HG02571 (cell line): ENCODE data around the gene SCFD2.
"Not testable (repeated sequence)": the region's sequence is repeated elsewhere in the genome, so short reads cannot be mapped to it uniquely, and the experiment has no call there.

Source experiments
- ATAC-seq: cut with Tn5 transposase; IDR thresholded peaks from one replicate; pipeline ENCODE4 v1.9.1; 2021; ENCODE audit warnings: mild to moderate bottlenecking, moderate library complexity; ENCODE audit not compliant: unreplicated experiment

The SCFD2 gene

GRCh38 chr4:52996261-52997131 lies 369.4 kb downstream of the SCFD2 start:
- ATAC-seq, result no peak

DNA sequence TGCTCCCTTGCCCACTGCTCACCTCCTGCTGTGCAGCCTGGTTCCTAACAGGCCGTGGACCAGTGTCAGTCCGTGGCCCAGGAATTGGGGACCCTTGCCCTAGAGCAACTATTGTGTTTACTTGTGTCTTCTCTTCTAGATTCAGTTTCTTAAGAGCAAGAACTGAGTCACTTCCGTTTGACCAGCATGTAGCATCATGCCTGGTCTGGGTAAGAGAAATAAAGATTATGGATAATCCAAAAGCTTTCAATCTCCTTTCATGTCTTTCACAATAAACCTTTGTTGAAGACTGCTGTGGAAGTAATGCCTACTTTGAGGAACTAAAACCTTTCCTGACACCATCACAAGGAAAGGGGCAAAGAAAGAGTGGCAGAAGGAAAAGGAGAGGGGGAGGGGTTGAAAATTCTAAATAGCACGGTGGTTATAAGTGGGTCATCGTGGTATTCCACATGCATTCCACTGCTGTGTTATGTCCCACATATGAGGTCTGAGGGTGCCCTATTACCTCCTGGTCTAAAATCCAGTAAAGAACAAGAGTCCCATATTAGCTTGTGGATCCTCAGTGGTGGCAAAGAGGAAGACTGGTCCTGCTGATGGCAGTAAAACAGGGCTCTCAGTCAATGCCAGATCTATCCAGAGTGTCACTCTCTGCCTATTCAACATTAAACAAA lies 370.4 kb downstream of the SCFD2 start:
- no peak for ATAC-seq

DNA sequence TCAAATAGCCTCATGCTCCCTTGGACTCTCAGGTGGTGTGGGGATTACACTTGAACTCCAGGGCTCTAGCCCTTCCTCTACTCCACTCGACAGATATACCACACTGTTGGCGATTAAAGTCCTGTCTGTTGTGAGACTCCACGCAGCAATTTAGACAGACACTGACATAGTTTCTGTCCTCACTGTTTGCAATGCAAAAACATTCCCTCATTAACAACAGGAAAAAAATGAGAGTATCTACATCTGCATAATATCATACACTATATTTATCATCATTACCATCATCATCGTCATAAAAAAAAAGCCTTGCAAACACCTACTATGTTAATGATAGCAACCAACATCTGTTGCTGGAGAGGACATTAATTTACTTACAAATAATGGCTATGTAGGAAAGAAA lies 371.3 kb downstream of the SCFD2 start:
- ATAC-seq, result no peak

GRCh38 chr4:52993771-52994170 lies 372.1 kb downstream of the SCFD2 start:
- ATAC-seq, result no peak

- ATAC-seq, result not testable (repeated sequence)
These were observed 373.3 kb downstream of the SCFD2 start for GRCh38 chr4:52992551-52992950.

DNA sequence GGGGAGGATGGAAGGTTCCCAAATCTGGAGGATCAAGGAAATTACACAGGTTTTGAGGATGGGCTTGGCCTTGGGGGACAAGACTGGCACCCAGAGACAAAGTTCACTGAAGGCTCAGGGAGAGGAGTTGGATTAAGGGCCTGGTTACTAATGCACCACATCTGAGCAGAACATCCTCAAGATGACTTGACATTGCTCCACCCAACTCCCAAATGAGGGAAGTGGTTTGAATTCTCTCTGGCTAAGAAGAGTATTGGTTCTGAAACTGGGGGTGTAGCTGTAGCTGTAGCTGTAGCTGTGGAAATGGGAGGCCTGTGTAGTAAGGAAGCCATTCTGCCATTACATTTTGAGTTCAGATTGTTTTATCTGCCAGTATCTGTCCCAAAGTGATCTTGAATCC lies 374.4 kb downstream of the SCFD2 start:
- ATAC-seq, result no peak

DNA sequence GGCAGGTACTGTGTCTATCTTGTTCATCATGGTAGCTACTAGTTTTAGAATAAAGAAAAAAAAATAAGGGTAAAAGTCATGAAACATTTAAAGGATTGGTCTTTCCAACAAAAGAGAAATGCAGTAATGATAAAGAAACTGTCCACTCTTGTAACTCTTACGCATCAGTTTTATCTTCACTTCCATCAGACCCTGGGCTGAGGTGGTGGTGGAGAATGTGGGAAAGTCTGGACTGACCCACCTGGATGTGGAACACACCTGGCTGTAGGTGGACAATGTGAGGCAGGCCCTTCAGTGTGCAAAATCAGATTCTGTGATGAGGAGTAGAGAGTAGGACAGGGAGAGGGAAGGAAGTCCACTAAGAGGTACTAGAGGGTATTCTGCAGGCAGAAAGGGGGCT lies 375.2 kb downstream of the SCFD2 start:
- ATAC-seq, result no peak

DNA sequence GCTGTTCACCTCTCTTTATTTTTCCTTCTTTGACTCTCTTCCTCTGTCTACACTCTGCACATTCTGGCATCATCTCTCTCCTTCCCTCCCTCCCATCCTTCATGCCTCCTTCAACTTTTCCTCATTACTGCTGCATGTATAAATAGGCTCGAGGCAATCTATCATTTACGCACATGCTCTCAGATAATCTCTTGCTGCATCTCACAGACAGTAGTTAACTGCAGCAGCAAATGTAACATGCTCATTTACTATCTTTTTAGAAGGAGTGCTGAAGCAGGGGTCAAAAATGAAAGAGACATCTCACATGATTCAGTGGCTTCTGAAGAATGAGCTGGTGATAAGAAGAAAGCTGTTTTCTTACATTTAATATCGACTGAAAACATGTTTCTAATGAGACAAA lies 376.0 kb downstream of the SCFD2 start:
- no peak for ATAC-seq

GRCh38 chr4:52987392-52988056 lies 378.3 kb downstream of the SCFD2 start:
- ATAC-seq, result no peak

- ATAC-seq, result no peak
These were observed 381.4 kb downstream of the SCFD2 start for GRCh38 chr4:52984462-52984881.

GRCh38 chr4:52983563-52984303 lies 382.1 kb downstream of the SCFD2 start:
- no peak for ATAC-seq

DNA sequence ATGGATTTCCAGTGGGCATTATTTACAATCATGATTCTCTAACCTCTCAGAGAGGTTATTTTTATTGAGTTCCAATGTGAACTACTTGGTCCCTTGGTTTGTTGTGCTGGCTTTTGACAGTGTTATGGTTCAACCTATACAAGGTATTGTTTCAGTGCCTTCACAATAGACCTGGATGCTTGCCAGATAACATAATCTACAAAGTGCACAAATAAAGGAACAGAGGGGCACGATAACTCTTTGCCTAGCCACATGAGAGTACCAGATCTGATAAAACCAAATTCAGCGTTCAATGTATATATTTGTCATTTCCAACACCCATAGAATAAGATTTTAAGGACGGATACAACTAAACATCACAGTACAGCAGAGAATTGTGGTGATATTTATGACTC lies 382.9 kb downstream of the SCFD2 start:
- no peak for ATAC-seq

- no peak for ATAC-seq
These were observed 383.5 kb downstream of the SCFD2 start for GRCh38 chr4:52982255-52982945.

- ATAC-seq, result no peak
These were observed 385.9 kb downstream of the SCFD2 start for GRCh38 chr4:52979821-52980590.

DNA sequence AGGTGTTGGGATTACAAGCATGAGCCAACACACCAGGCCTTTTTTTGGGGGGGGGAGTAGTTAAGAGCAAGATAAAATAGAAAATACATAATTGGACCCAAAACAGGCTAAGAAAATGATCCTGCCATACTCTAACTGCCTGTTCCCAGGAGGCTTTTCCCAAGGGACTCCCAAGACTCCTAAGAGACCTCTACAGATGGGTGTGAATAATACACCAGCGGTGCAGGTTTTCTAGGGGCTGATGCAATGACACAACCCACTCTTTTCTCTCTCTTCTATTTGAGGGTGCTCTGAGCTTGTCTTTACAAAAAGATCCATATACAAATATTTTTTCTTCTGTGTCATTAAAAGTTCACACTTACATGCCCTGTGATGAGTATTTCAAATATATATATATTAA lies 386.8 kb downstream of the SCFD2 start:
- no peak for ATAC-seq

DNA sequence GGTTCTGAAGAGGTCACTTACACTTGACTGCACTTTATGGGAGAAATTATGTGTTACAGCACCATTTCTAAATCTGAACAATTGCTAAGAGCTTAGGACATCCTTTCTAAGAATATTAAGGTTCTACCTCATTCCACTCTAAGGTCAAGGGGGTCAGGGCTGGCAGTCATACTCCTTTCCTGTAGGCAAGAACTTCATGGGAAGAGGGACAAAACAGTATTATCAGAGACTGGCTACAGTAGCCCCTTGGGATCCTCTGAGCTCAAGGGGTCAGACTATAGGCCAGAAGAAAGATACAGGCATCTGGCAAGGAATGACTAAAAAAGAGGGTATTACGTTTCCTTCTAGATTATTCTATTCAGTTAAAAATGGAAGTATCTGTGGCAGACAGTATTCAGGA lies 388.6 kb downstream of the SCFD2 start:
- no peak for ATAC-seq

DNA sequence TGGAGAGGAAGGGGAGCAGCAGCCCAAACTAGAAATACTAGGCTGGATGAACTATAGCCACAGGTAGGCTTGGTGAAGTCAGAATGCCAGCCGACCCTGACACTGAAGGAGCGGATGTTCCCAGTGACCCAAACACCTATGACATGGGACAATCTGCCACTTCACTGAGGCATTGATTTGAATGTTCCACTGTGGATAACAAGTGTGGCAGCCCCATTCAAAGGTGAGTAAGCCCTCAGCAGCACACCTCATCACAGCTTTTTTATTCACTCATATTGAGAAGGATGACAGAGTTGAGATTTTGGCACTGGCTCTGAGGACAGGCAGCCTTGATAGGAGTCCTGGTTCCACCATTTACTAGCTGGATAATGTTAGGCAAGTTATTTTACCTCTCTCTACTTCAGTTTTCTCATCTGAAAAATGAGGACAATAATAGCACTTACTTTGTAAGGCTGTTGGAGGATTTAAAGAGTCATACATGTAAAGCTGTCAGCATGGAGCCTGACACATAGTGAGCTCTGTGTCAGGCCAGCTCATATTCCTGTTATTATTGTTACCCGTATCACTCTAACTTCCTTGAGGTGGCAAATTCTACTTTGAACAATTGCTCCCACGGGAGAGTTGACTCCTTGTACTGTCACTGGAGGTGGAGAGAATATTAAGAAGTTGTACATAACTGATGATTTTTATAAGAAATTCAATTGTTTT lies 389.2 kb downstream of the SCFD2 start:
- no peak for ATAC-seq

DNA sequence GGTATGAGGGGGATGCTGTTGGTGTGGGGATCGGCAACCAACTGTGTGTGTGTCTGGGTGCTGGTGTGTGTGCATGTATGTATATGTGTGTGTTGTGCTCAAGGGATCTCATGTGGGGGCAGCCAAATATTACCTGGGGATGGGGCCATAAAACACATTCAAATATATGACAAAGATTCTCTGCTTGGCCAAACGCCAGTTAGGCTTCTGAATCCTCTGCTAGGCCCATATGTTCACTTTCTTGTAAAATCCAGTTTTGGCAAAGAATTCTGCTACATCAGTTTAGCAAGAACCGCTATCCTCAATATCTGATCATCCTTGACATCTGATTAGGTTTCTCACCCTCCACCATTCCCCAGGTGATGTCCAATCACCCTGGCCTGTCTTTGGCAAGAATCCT lies 397.2 kb downstream of the SCFD2 start:
- no peak for ATAC-seq

DNA sequence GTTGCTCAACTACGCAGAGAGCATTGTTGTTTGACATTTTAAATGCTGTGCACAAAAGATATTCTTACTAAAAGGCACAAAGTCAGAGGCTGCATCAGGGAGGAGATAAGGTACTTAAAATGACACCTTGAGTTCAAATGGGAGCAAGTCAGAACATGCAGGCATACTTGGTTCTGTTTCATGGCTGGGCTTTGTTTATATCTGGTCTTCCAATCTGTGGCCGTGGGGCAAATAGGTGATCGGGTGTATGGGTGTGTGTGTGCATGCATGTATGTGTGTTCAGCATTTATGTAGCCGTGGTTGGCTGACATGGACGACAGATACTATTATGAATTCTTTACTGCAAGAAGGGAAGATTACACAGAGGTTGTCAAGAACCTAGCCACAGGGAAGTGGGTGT lies 397.6 kb downstream of the SCFD2 start:
- no peak for ATAC-seq
